Stimulated activated CD8-positive, alpha-beta memory T cell treated with anti-CD3 and anti-CD28 coated beads, Interleukin-15, amount 100 ng/mL, for 48 hours (primary cell): ENCODE results near the gene GKN2.

ENCODE experiments used
- DNase-seq, 2 donors: peaks; one replicate each; pipeline ENCODE4 v3.0.0-alpha.2; 2020; ENCODE audit warnings: low read depth in 2 of 2

Gene GKN2

GRCh38 chr2:68952887-68953521 lies at the start of gene GKN2:
Gene GKN2, minus strand, starts transcription at chr2:68952893. Its CDS starts 32 bp downstream, at chr2:68952861.
- no peak for DNase-seq

- no peak for DNase-seq
These were observed 49.2 kb upstream of the GKN2 start for GRCh38 chr2:69001879-69002278.

- DNase-seq, result no peak
These were observed 44.7 kb upstream of the GKN2 start for GRCh38 chr2:68997401-68997800.

- DNase-seq, result no peak
These were observed 43.2 kb upstream of the GKN2 start for GRCh38 chr2:68995916-68996315.

- DNase-seq, result no peak
These were observed 42.2 kb upstream of the GKN2 start for GRCh38 chr2:68994864-68995263.

GRCh38 chr2:68993660-68994059 lies 41.0 kb upstream of the GKN2 start:
- DNase-seq, result no peak

- DNase-seq, result no peak
These were observed 40.2 kb upstream of the GKN2 start for GRCh38 chr2:68992933-68993332.

GRCh38 chr2:68992341-68992740 lies 39.6 kb upstream of the GKN2 start:
- no peak for DNase-seq

GRCh38 chr2:68989035-68989434 lies 36.3 kb upstream of the GKN2 start:
- no peak for DNase-seq

GRCh38 chr2:68987021-68987503 lies 34.4 kb upstream of the GKN2 start:
- DNase-seq, result no peak

- no peak for DNase-seq
These were observed 28.3 kb upstream of the GKN2 start for GRCh38 chr2:68980956-68981355.

- no peak for DNase-seq
These were observed 25.4 kb upstream of the GKN2 start for GRCh38 chr2:68978098-68978497.

GRCh38 chr2:68977453-68977852 lies 24.8 kb upstream of the GKN2 start:
- no peak for DNase-seq

GRCh38 chr2:68975844-68976243 lies 23.2 kb upstream of the GKN2 start:
- no peak for DNase-seq

- DNase-seq, result no peak
These were observed 22.4 kb upstream of the GKN2 start for GRCh38 chr2:68974946-68975665.

- no peak for DNase-seq
These were observed 21.6 kb upstream of the GKN2 start, which contains the start of gene GKN1 for GRCh38 chr2:68974251-68974650. Gene GKN1, plus strand, starts transcription at chr2:68974636. Its CDS starts 42 bp downstream, at chr2:68974678.

- peak in 1 of 2 donors; percentile 4 for DNase-seq
These were observed 19.0 kb upstream of the GKN2 start for GRCh38 chr2:68971591-68972231.

GRCh38 chr2:68970566-68971265 lies 18.0 kb upstream of the GKN2 start:
- DNase-seq, result no peak

- DNase-seq, result no peak
These were observed 17.2 kb upstream of the GKN2 start for GRCh38 chr2:68969736-68970490.

GRCh38 chr2:68968221-68968620 lies 15.5 kb upstream of the GKN2 start:
- DNase-seq, result no peak

- no peak for DNase-seq
These were observed 11.6 kb upstream of the GKN2 start for GRCh38 chr2:68964282-68964681.
